ENCODE results near the gene LDHAL6B.

The LDHAL6B gene

DNA sequence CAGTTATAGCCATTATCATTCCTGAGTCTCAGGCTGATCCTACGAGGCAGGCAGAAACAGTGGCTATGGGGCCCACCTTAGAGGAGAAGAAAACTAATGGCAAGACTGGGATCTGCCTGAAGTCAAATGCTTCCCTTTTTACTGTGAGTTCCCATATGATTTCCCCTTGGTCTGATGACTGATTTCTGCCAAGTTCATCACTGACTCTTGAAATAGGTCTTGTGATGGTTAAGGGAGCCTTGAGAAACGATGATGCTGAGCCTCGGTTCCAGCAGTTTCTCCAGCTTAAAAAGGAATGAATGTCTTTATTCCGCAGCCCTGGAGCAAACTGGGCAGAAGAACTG, 29.4 kb upstream of the LDHAL6B start:
- no peak for TF ChIP-seq CTCF (IDR thresholded peaks at IDR 0.05)
- H3K27ac ChIP-seq: peak overlapping the region; percentile 20 to 78
- no peak for DNase-seq (ENCODE audit: low spot score)

DNA sequence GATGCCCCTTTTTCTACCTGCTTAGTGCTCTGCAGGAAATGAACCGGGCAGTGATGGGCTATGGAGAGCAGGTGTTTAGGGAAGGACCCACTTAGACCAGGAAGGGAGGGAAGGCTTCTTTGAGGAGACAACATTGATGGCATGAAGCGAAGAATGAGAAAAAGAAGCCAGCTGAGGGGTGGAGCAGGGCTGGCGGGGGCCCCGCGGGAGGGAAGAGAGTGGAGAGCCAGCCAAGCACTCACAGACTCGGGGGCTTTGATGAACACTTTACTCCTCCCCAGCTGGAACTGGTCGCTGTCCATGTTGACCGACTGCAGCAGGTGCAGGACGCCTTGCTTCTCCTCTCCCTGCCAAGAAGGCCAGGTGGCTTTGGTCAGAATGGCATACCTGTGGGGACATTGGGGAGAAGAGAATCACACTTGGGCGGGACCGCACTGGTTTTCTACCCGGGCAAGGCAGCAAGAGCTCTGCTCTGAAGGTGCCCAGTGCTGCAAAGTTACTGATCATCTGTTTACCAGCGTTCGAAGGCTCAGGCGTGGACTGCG, 28.4 kb upstream of the LDHAL6B start:
- peak overlapping the region; percentile 20 to 78 for H3K27ac ChIP-seq

More for the DNA sequence above, 29.4 kb upstream of the LDHAL6B start:
- H3K4me3 ChIP-seq: no peak overlapping the region

GRCh38 chr15:59179717-59180116, 26.9 kb upstream of the LDHAL6B start:
- TF ChIP-seq CTCF (IDR thresholded peaks at IDR 0.05): no peak
- H3K27ac ChIP-seq: no peak overlapping the region
- DNase-seq (ENCODE audit: low spot score): no peak
- H3K4me3 ChIP-seq: no peak overlapping the region

More for the DNA sequence above, 28.4 kb upstream of the LDHAL6B start:
- TF ChIP-seq CTCF (IDR thresholded peaks at IDR 0.05): no peak
- H3K4me3 ChIP-seq: no peak overlapping the region
- DNase-seq (ENCODE audit: low spot score): no peak

- Histone ChIP-seq H3K27ac (peak overlapping the region in 1 of 2 donors; percentile 17), H3K4me3 (no peak overlapping the region)
- TF ChIP-seq CTCF (IDR thresholded peaks at IDR 0.05): no peak
- no peak for DNase-seq (ENCODE audit: low spot score)
Measured at GRCh38 chr15:59180945-59181600, 25.6 kb upstream of the LDHAL6B start.

DNA sequence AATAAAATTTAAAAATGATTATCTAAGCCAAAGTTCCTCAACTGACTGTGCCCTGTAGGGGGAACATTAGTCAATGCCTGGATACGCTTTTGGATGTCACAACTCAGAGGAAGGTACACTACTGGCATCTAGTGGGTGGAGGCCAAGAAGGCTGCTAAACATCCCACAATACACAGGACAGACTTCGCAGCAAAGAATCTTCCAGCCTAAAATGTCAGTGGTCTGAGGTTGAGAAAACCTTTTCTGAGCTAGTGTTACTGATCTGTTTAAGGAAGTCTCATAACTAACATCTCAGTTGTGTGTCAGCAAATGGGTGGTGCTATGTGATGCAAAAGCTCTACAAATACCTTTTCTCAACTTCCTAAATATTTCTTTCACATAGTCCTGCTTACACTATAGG, 20.9 kb upstream of the LDHAL6B start:
- Histone ChIP-seq H3K27ac (no peak overlapping the region), H3K4me3 (no peak overlapping the region)
- no peak for TF ChIP-seq CTCF (IDR thresholded peaks at IDR 0.05)
- no peak for DNase-seq (ENCODE audit: low spot score)

GRCh38 chr15:59186501-59186900, 20.1 kb upstream of the LDHAL6B start:
- Histone ChIP-seq H3K27ac (no peak overlapping the region), H3K4me3 (no peak overlapping the region)
- no peak for DNase-seq (ENCODE audit: low spot score)
- no peak for TF ChIP-seq CTCF (IDR thresholded peaks at IDR 0.05)

DNA sequence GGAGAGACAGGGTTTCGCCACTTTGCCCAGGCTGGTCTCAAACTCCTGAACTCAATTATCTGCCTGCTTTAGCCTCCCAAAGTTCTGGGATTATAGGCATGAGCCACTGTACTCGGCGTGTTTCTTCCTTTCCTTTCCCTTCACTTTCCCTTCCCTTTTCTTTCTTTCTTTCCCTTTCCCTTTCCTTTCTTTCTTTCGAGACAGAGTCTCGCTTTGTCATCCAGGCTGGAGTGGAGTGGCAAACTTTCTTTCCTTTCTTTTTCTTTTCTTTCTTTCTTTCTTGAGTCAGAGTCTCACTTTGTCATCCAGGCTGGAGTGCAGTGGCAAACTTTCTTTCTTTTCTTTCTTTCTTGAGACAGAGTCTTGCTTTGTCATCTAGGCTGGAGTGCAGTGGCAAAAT, 17.4 kb upstream of the LDHAL6B start:
- DNase-seq (ENCODE audit: low spot score): no peak
- Histone ChIP-seq H3K27ac (no peak overlapping the region), H3K4me3 (no peak overlapping the region)
- TF ChIP-seq CTCF (IDR thresholded peaks at IDR 0.05): no peak
